Stimulated activated CD4-positive, alpha-beta T cell treated with anti-CD3 and anti-CD28 coated beads, Interleukin-1b, Interleukin-23, amount 100 ng/mL, for 24 hours (primary cell): ENCODE results near the gene ABCB1.
"Not testable (repeated sequence)": the region's sequence is repeated elsewhere in the genome, so short reads cannot be mapped to it uniquely, and the experiment has no call there.

Source experiments
- DNase-seq, 4 experiments: peaks; one replicate each; pipeline ENCODE4 v3.0.0-alpha.2; 2020; ENCODE audit warnings: low read depth in 4 of 4, low spot score in 1 of 4

The ABCB1 gene

DNA sequence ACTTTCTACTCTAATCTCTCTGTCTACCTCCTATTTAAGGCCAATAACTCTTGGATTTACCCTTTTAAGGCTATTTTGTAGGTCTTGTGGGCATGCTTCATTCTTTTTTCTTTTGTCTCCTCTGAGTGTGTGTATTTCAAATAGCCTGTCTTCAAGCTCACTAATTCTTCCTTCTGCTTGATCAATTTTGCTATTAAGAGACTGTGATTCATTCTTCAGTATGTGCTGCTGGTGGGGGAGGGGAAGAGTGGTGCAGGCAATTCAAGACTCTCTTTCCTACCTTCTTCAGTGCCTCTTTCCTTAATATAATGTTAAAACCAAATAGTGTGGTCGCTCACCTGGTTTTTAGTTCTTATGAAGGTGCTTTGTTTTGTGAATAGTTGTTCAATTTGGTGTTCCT lies 20.0 kb downstream of the ABCB1 start:
- no peak for DNase-seq

- no peak for DNase-seq
These were observed 25.2 kb downstream of the ABCB1 start for GRCh38 chr7:87575521-87575920.

DNA sequence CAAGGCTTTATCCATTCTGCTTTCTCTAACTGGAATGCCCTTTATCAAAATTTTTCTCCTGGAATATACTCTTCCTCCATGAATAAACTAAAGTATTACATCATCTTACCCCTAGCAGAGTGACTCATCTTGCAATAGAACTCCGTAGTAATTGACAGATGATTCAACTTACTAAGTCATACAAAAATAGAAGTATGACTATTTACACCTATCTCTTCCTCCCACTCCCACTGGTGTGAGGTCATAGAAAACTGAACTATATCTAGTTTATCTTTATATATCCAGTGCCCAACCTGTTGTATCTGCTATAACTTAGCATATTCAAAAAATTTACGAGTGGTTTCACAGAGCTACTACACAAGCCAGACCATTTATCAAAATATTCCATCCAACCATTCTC lies 26.1 kb downstream of the ABCB1 start:
- DNase-seq: no peak

GRCh38 chr7:87572513-87572912 lies 28.2 kb downstream of the ABCB1 start:
- DNase-seq: not testable (repeated sequence)

- DNase-seq: no peak
These were observed 30.5 kb downstream of the ABCB1 start for GRCh38 chr7:87570178-87570577.

DNA sequence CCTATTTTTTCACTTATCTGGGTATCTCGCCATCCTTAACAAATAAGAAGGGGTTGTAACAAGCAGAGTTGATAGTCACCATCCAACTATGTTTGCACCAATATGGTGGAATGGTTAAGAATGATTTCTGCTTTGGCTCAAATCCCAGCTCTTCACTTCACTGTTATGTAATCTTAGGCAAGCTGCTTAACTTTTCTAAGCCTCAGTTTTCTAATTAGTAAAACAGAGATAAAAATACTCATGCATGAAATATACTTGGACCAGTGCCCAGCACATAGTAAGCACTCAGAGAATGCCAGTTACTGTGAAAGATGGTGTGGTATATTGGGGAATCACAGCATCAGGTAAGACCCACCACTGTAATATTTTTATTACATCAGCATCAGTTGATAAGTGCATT lies 33.6 kb downstream of the ABCB1 start:
- DNase-seq: no peak

GRCh38 chr7:87566311-87566900 lies 34.3 kb downstream of the ABCB1 start:
- no peak for DNase-seq

DNA sequence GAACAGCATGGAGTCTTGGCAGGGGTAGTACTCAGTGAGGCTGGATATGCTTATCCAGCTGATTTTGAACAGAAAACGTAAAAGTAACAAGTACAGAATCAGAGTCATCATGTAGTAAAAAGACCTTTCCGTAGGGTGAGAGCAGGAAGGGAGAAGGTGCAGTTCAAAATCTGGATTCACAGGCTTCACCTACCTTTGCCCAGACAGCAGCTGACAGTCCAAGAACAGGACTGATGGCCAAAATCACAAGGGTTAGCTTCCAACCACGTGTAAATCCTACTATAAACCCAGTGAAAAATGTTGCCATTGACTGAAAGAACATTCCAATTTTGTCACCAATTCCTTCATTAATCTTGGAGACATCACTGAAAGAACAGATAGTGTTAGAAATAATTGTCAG lies 34.8 kb downstream of the ABCB1 start:
- no peak for DNase-seq

- DNase-seq: no peak
These were observed 36.3 kb downstream of the ABCB1 start for GRCh38 chr7:87564296-87564963.

- DNase-seq: no peak
These were observed 39.0 kb downstream of the ABCB1 start for GRCh38 chr7:87561702-87562101.

DNA sequence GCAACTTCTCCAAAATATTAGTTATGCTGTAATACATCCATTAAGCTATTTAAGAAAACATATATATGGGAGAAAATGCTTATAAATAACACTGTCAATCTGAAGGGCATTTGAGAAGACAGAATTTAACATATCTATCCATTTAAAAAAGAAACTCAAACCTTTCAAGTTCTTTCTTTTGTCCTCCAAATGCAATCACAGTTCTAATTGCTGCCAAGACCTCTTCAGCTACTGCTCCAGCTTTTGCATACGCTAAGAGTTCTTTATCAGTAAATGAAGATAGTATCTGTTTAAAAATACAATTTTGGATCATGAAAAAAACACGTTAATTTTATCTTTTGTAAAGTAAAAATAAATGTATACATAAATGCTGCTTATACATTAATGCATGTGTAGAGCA lies 39.6 kb downstream of the ABCB1 start:
- no peak for DNase-seq

GRCh38 chr7:87552351-87552900 lies 48.3 kb downstream of the ABCB1 start:
- no peak for DNase-seq

- no peak for DNase-seq
These were observed 52.4 kb downstream of the ABCB1 start for GRCh38 chr7:87548123-87548919.

- no peak for DNase-seq
These were observed 54.9 kb downstream of the ABCB1 start for GRCh38 chr7:87545760-87546159.

- DNase-seq: no peak
These were observed 57.1 kb downstream of the ABCB1 start for GRCh38 chr7:87543623-87544022.

DNA sequence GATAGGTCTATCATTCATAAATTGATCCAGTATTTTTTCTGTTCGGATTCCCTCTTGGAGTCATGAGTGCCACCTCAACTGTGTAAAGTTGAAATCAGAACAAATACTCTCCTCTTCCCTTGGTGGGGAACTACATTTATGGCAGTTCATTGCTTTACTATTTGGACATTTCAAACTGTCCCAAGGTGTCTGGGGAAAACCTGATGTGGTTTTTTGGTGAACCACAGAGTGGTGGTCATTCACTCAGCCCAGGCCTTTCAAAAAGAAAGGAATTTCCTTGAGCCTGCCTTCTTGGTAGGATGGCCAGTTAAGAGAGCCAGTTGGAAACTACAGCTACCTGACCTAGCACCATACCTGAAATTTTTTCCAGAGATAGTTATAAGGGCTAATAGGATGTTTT lies 59.0 kb downstream of the ABCB1 start:
- no peak for DNase-seq

GRCh38 chr7:87538052-87538451 lies 62.6 kb downstream of the ABCB1 start:
- no peak for DNase-seq

- no peak for DNase-seq
These were observed 66.6 kb downstream of the ABCB1 start for GRCh38 chr7:87534072-87534471.

- no peak for DNase-seq
These were observed 70.6 kb downstream of the ABCB1 start for GRCh38 chr7:87530126-87530525.

DNA sequence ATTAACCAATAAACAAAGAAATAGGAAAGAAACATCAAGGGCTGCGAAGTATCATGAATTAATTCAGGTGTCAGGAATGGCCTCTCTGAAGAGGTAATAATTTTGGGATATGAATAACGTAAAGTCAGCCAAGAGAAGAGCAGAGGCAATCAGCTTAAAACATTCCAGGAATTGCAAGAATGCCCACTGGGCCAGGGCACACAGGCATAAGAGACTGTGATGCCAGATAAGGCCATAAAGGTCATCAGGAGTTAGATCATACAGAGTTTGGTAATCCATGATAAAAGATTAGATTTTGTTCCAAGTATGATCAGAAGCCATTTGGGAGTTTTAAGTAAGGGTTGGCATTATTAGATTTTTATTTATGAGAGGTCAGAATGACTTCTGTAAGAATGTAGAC lies 72.0 kb downstream of the ABCB1 start:
- no peak for DNase-seq

- DNase-seq: no peak
These were observed 81.9 kb downstream of the ABCB1 start for GRCh38 chr7:87518735-87519134.

- DNase-seq: no peak
These were observed 82.8 kb downstream of the ABCB1 start for GRCh38 chr7:87517891-87518290.
